HG02763 (cell line): Measurements from ENCODE around the gene MRPS10.

ENCODE experiments used
- ATAC-seq: cut with Tn5 transposase; IDR thresholded peaks from one replicate; pipeline ENCODE4 v1.9.1; 2021; ENCODE audit warnings: mild to moderate bottlenecking, moderate library complexity; ENCODE audit not compliant: unreplicated experiment

Gene MRPS10

GRCh38 chr6:42217519-42218367 lies at the start of gene MRPS10:
Gene MRPS10, minus strand, starts transcription at chr6:42217861. Its CDS starts 12 bp downstream, at chr6:42217849.
- ATAC-seq, result peak; percentile 89

GRCh38 chr6:42266538-42266937 lies 48.9 kb upstream of the MRPS10 start:
- ATAC-seq, result no peak

- ATAC-seq, result no peak
These were observed 47.3 kb upstream of the MRPS10 start for GRCh38 chr6:42264852-42265390.

- ATAC-seq, result no peak
These were observed 46.6 kb upstream of the MRPS10 start for GRCh38 chr6:42264162-42264851.

- ATAC-seq, result no peak
These were observed 45.6 kb upstream of the MRPS10 start for GRCh38 chr6:42263165-42263728.

- no peak for ATAC-seq
These were observed 43.3 kb upstream of the MRPS10 start for GRCh38 chr6:42260972-42261371.

GRCh38 chr6:42260396-42260888 lies 42.8 kb upstream of the MRPS10 start:
- no peak for ATAC-seq

- ATAC-seq, result no peak
These were observed 42.3 kb upstream of the MRPS10 start for GRCh38 chr6:42259841-42260395.

- no peak for ATAC-seq
These were observed 41.6 kb upstream of the MRPS10 start for GRCh38 chr6:42259286-42259685.

- no peak for ATAC-seq
These were observed 40.0 kb upstream of the MRPS10 start for GRCh38 chr6:42257614-42258013.

GRCh38 chr6:42257063-42257462 lies 39.4 kb upstream of the MRPS10 start:
- ATAC-seq, result no peak

- no peak for ATAC-seq
These were observed 37.4 kb upstream of the MRPS10 start for GRCh38 chr6:42255050-42255449.

GRCh38 chr6:42254505-42254904 lies 36.8 kb upstream of the MRPS10 start:
- ATAC-seq, result no peak

GRCh38 chr6:42251911-42252637 lies 34.4 kb upstream of the MRPS10 start:
- no peak for ATAC-seq

- ATAC-seq, result no peak
These were observed 33.8 kb upstream of the MRPS10 start for GRCh38 chr6:42251500-42251899.

GRCh38 chr6:42250274-42250931 lies 32.7 kb upstream of the MRPS10 start:
- ATAC-seq, result no peak

GRCh38 chr6:42249279-42249678 lies 31.6 kb upstream of the MRPS10 start:
- no peak for ATAC-seq

- ATAC-seq, result no peak
These were observed 25.4 kb upstream of the MRPS10 start for GRCh38 chr6:42243046-42243445.

- ATAC-seq, result no peak
These were observed 24.3 kb upstream of the MRPS10 start for GRCh38 chr6:42241915-42242314.
